HG02973 (cell line): ENCODE data around the gene CHPF2.

ENCODE experiments used
- ATAC-seq: cut with Tn5 transposase; IDR thresholded peaks from one replicate; pipeline ENCODE4 v1.9.1; 2021; ENCODE audit warnings: moderate library complexity; ENCODE audit not compliant: unreplicated experiment

The CHPF2 gene

GRCh38 chr7:151257990-151258389, 25.7 kb downstream of the CHPF2 start:
- no peak for ATAC-seq

DNA sequence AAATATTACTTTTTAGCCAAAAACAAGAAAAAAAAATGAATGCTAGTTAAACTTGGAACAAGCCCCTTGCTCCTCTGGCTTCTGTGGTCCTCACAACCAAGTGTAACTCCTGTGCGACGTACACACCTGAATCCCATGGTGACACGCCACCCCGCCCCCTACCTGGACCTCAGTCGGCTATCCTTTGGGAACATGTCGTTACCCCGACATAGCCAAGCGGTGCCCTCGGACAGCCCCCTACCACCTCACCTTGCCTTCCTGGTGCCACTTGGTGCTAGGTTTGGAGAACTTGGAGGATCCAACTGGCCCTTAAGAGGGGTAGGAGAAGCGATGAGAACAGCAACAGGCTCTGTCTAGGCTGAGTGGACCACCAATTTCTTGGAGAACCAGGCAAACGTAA, 28.2 kb downstream of the CHPF2 start:
- no peak for ATAC-seq

- ATAC-seq: no peak
These were observed 28.6 kb downstream of the CHPF2 start for GRCh38 chr7:151260883-151261282.

DNA sequence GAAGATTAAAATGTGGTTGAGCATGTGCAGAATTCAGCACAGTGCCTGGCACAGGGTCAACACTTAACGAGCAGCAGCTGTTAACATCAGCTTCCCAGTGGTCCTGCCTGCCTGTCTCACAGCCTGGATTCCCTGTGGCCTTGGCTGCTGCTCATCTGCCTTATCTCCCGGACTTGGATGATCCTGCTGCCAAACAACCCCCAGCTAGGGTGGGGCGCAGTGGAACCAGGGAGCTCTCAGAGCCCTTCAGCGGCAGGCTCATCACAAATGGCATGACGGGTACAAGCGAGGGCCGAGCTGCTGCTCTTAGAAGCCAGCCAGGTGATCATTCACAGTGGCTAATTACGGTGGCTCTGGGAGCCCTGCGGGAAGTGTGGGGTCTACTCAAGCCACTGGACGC, 29.2 kb downstream of the CHPF2 start:
- no peak for ATAC-seq

DNA sequence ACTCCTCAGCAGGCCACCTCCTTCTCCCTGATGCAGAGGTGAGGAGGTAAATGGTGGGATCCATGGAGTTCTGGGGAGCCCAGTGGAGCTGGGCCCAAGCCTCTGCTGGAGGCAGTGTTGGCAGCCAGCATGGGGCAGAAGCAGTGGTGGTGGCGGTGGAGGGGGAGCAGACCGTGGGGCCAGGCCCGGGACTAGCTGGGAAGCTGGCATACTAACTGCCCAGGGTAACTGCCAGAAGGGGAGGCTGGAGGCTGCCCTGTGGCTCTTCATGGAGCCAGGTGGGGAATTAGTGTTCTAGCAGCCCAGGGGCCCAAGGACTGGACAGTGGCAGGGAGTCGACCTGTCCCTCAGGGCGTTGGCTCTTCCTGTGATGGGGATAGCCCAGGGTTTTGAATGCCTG, 32.3 kb downstream of the CHPF2 start:
- ATAC-seq: no peak

DNA sequence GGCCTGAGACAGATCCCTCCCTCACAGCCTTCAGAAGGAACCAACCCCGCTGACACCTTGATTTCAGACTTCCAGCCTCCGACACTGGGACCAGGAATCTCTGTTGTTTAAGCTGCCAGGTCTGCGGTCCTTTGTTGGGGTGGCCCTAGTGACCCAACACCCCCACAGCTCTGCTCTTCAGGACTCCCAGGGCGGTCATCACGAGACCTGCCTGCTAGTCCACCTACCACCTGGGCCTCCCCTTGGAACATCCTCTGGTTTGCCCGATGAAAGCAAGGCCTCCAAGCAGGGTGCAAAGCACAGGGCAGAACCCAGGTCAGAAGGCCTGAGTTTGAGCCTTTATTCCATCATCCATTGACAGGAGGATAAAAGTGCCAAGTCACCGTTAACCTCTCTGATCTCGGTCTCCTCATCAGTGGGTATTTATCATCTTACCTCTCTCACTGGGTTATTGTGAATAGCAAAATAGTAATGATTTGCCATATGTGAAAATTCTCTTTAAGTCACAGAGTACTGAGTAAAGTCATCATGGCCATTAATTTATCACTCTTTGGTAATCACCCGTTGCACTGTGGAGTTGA, 33.2 kb downstream of the CHPF2 start:
- ATAC-seq: no peak

DNA sequence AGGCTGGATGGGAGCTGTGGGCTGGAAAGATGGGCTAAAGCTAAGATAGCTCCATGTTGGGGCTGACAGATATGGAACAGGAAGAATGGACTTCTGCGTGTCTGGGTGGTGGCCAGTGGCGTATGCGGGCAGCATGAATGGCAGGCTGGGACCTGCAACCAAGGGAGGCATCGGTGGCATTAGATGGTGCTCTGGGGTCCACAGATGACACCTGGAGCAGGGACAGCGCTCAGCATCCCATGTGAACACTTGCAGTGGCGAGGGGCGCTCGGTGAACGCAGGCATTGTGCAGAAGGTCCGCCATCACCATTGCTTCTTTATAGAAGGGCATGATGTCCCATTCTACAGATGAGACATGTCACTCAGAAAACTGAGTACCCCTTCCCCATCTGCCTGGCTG, 37.2 kb downstream of the CHPF2 start:
- no peak for ATAC-seq

- ATAC-seq: no peak
These were observed 39.5 kb downstream of the CHPF2 start for GRCh38 chr7:151271699-151272355.

DNA sequence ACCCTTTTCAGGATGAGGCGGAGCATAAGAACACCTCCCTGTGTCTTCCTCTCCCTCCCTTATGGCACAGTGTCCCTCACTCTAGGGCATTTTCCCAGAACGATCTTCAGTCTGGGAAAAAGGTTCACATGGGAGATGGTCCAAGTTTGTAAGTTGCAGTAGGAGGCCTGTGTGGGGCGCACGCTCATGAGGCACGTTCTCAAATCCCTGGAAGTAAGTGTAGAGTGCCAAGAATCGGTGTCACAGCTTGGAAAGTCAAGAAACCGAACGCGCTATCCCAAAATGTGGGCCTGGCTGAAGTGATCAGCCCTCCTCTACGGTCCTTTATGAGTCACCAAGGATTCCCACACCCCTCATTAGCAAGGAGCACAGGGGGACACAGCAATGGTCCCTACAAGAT, 40.1 kb downstream of the CHPF2 start:
- ATAC-seq: no peak

DNA sequence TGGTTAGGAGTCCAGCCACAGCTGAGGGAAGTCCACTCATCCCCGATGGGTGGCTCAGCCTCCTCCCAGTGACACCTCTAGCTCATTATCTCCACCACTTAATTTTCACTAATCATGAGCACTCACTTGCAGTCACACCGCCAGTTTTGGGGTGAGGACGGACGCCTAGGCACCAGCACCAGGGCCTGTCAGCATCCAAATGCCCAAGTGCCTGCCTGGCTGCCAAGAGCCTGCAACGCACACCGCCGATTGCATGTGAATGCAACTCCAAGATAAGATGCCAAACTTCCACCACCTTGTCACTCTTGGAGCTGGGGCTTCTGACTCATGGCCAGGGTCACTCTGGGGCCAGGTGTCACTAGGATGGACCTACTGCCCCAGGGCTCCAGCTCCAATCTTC, 40.6 kb downstream of the CHPF2 start:
- no peak for ATAC-seq

- no peak for ATAC-seq
These were observed 41.5 kb downstream of the CHPF2 start for GRCh38 chr7:151273651-151274390.

- no peak for ATAC-seq
These were observed 42.1 kb downstream of the CHPF2 start for GRCh38 chr7:151274396-151274795.

GRCh38 chr7:151274936-151275812, 42.9 kb downstream of the CHPF2 start:
- ATAC-seq: no peak

GRCh38 chr7:151275813-151276577, 43.7 kb downstream of the CHPF2 start:
- no peak for ATAC-seq

DNA sequence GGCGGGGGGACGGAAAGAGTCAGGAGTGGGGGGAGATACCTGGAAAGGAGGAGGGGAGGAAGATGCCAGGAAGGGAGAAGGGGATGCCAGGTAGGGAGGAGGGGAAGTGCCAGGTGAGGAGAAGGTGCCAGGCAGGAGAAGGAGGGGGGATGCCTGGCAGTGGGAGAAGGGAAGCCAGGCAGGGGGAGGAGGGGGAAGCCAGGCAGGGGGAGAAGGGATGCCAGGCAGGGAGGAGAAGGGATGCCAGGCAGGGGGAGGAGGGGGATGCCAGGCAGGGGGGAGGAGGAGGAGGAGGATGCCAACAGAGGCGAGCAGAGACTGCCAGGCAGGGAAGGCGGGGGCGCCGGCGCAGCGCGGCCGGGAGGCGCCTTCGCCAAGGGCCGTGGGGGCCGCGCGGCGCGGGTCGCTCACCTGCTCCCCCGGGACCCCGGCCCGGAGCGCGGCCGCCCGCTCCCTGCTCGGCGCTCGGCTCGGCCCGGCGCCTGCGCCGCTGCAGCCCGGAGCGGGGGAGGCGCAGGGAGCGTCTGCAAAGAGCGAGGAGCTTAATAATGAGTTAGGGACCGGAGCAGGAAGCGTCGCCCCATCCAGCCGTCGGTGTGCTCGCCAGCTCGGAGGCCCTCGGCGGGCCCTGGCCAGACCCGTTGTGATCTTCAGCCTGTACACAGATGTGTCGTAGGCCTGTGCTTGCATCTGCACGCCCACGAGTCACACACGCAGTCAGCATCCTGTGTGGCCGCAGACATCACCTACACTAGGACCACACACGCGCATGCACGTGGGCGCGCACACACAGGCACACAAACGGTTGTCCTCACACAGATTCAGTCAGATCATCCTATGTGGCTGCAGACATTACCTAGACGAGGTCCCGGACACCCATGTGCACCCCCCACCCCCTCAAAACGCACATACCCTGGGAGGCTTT, 44.6 kb downstream of the CHPF2 start:
- peak; percentile 54 for ATAC-seq

GRCh38 chr7:151277631-151278030, 45.3 kb downstream of the CHPF2 start:
- no peak for ATAC-seq

GRCh38 chr7:151278949-151279348, 46.7 kb downstream of the CHPF2 start:
- no peak for ATAC-seq

- no peak for ATAC-seq
These were observed 47.6 kb downstream of the CHPF2 start for GRCh38 chr7:151279868-151280267.

GRCh38 chr7:151280388-151281019, 48.2 kb downstream of the CHPF2 start:
- no peak for ATAC-seq
